GM21526 (cell line): ENCODE results near the gene CCDC92B.

Source experiments
- ATAC-seq: cut with Tn5 transposase; IDR thresholded peaks from one replicate; pipeline ENCODE4 v1.9.1; 2021; ENCODE audit warnings: moderate library complexity; ENCODE audit not compliant: unreplicated experiment, low FRiP score

CCDC92B gene

DNA sequence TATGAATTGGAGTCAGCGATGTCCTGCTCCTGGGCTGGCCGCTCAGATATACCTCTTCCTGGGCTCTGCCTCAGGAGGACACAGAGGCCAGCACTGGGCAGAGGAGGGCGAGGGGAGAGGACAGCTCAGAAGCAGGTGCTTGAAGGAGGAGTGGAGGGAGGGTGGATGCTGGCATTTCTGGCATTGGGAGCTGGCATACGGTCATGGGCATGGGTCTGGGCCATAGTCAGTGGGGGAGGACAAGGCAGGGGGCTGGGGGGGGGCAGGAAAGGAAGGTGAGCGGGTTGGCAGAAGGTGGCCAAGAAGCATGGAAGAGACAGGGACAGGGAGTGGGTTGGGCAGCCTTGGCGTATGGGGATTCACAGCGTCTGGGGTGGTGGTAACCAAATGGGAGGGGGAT, 30.1 kb upstream of the CCDC92B start:
- no peak for ATAC-seq

DNA sequence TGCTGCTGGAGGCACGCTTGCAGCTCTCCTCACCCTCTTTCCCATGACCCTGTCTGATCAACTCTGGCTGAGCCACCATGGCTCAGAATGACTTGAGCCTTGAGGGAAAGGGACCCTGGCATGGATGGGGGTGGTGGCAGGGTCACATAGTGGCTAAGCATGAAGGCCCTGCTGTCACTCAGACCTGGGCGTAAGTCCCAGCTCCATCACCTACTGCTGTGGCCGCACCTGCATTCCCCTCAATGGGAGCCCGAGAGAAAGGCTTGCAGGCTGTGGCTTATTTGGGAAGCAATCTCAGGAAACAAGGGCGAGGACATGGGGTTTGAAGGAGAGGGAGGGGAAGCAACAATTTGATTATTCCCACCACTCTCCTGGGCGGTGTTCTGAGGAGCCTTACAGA, 29.0 kb upstream of the CCDC92B start:
- no peak for ATAC-seq

DNA sequence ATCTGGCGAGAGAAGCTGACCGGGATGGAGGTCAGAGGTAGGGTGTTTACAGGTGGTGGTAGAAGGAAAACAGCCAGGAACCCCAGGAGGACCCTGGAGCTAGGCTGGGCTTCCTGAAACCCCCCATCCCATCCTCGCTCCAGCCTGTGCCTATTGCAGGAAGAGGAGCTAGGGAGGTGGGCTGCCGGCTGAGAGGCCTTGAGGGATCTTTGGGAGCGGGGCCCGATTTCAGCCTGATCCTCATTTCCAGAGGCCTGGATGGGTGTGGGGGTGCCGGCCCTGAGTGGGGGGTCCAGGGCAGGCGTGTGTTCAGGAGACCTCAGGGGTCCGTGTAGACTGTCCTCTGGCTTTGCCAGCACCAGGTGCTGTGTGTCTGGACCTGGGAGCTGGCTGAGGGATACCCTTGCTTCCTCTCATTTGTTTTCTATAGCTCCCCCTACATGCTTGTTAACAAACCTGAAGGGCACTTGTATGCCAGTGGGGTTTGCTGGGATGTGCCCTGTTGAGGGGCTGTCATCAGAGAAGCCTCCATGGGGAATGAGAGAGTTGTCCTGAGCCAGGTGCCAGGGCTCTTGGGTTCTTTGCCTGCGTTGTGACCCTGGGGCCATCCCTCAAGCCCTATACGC, 27.9 kb upstream of the CCDC92B start:
- ATAC-seq, result no peak

DNA sequence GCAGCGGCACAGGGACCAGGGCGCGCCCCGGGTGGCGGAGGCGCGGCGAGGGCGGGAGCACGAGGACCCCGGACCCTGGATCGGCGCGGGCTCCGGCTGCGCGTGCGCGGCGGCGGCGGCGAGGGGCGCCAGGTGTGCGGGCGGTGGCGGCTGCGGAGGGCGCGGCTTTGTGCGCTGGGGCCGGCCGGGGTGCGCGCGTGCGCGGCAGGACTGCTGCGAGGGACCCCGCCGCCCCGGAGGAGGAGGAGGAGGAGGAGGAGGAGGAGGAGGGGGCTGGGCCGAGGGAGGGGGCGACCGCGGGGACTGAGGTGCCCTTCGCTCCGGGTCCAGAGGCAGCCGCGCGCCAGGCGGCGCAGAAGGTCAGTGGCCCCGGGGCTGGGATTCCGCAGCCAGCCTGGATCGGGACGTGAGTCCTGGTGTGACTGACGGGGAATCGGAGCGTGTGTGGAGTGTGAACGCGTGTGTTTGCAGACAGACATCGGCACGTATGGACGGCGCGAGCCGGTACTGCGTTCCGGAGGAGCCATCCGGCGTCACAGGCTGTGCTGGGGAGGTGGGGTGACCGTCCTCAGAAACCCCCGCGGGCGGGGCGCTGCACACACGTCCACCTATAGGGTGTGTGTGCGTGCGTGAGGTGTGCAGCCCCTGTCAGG, 27.3 kb upstream of the CCDC92B start:
- no peak for ATAC-seq

DNA sequence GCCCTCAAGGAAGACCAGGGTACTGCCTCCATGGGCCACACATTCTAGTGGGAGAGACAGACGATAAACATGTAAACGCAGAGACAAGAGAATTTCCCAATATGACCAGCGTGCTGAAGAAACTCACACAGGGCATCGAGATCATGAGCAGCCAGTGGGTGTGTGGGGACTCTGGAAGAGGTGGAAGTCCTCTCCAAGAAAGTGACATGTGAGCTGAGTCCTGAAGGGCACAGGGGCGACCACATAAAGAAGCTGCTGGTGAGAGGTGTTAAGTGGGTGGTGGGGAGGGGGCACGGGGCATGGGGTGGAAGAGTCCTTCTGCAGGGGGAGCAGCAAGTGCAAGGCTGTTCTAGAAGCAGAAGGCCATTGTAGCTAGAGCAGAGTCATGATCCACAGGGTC, 25.8 kb upstream of the CCDC92B start:
- ATAC-seq, result no peak

DNA sequence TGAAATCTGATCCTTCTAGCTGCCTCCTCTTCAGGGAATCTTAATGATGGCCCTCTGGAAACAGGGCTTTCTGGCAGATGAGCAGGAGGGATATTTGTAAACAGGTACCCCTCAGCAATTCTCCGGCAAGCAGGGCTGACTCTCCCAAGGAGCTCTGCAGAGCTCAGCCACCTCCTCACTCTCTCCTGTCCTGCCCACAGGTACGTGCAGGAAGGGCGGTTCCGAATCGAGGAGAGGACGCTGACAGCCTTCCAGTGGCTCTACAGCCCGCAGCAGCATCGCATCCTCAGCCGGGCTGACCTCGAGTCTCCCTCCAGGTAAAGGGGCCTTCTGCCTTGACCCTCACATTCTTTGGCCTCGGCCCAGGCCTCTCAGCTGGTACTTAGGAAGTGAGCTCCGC, 20.7 kb upstream of the CCDC92B start:
- no peak for ATAC-seq

DNA sequence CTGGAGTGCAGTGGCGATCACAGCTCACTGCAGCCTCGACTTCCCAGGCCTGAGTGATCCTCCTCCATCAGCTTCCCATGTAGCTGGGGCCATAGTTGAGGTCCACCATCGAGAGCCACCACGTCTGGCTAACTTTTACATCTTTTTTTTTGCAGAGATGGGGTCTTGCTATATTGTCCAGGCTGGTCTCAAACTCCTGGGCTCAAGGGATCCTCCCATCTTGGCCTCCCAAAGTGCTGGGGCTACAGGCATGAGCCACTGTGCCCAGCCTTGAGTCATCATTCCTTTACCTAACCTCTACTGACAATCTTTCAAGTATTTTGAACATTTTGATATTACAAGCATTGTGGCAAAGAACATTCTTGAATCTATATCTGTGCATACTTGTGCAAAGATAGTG, 9.4 kb upstream of the CCDC92B start:
- ATAC-seq, result no peak

DNA sequence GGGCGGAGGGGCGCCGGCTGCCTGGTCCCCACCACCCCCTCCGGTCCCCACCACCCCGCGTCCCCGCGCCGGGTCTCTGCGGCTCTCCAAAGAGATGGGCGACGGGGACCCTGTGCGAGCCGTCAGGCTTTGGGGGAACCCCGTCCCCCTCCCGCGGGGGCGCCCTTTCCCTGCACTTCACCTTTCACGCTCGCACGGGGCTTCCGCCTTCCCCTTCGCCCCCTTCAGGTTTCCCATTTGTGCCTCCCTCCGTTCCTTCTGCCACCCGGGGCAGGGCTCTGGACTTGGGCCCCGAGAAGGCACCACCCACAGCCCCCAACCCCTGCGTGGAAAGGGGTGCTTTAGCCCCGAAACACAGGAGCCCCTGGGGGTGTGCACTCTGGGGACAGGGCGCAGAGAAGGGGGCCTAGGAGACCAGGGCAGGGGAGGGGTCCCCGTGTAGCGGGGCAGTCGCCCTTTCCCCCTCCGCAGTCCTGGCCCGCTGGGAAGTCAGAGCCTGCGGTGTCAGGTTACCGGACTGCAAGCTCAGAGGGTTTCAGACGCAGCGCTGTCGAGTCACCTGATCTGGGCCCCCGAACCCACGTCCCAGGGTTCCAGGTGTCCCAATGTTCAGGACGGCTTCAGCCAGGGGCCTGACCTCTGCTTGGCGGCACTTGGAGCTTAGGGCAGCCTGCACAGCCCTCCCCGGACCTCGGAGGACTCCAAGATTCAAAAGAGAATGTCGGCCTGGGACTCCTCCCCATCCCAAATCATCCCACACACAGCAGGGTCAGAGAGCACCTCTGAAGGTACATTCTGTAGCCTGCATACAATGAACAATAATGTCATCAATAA, 6.7 kb upstream of the CCDC92B start:
- ATAC-seq, result no peak

DNA sequence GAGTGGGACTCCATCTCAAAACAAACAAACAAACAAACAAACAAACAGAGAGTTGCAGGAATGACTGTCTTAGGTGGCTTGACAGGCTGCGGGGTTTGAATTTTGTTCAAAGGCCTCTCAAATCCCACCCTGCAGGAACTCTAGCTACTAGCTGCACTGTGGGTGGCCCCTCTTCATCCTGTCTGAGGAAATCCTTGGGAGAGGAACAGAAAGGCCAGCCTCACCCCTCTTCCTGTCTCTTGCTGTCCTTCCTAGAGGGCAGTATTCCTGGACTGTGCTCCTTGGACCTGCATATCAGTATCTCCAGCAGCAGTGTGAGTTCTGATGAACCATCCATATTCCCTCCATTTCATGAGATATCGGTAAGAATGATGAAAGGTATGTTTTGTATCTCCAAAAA, 2.0 kb upstream of the CCDC92B start:
- no peak for ATAC-seq

DNA sequence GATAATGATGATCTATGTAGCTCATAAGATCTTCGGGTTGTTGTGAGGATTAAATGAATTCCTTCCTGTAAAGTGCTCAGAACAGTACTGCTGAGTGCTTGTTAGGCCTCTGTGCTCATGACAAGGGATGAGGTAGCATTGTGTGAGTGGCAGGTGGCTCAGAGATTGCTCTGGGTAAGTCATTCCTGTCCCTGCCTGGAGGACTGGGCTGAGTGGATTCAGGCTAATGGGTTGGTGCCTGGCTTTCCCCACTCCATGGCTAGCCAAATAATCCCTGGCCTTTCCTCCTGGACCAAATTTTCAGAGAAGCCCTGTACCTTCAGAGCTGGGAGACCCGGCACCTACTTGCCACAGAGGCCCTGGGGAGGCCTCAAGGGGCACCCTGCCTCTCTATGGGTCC, 1.3 kb upstream of the CCDC92B start:
- no peak for ATAC-seq

DNA sequence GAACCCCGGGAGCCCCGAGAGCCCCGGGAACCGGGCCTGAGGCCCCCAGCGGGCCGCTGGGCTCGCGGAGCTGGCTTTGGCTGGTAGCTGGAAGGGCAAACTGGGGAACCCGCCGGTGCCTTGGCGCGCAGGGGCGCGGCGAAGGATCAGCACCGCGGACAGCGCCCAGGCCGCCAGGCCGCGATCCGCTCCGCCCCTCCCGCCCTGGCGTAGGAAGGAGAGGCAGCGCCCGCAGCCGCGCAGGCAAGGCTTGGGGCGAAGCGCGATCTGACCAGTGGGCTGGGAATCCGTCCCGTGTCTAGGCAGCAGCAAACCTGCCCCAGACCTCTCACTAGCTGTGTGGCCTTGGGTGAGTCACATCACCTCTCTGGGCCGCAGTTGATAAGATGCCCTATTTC, 331 bp upstream of the CCDC92B start:
- no peak for ATAC-seq

DNA sequence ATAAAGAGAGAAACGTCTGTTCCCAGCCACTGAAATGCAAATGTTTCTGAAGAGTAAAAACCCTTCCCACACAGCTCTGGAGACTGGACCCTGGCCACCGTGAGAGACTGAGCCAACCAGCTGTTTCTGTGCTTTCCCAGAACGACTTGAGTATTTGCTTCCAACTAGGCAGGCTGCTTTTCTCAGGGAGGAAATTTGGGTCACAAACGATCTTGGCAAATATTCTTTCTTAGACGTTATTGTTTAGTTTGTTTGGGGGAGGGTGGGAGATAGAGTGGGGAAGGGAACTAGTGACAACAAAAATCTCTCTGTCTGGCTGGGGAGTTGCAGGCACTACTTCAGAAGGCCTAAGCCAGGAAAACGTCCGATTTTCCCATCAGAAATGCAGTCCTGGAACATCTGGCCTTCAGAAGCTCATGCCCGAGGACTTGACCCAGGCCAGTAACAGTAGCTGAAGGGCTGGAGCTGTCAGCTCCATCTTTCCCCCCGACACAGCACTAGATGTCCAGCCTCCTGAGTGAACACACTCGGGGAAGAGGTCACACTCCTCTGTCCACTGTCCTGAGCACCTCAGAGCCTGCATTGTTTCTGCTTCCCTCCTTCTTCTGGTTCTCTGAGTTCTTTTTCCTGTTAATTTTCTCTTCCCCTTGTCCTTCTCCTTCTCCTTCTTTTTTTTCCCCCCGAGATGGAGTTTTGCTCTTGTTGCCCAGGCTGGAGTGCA, 4.0 kb downstream of the CCDC92B start:
- ATAC-seq, result no peak

DNA sequence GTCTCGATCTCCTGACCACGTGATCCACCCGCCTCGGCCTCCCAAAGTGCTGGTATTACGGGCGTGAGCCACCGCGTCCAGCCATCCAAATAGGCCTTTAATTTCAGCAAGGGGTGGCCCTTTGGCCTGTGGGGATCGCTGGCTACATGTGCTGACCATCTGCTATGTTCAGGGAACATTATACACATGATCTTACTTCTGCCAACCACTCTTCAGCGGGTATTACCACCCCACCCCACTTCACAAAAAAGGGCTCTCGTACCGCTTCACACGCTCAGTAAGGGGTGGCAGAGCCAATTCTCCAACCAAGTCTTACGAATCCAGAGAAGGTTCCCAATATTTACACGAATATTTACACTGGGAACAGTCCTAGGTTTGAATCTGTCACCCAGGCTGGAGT, 11.8 kb downstream of the CCDC92B start:
- no peak for ATAC-seq

DNA sequence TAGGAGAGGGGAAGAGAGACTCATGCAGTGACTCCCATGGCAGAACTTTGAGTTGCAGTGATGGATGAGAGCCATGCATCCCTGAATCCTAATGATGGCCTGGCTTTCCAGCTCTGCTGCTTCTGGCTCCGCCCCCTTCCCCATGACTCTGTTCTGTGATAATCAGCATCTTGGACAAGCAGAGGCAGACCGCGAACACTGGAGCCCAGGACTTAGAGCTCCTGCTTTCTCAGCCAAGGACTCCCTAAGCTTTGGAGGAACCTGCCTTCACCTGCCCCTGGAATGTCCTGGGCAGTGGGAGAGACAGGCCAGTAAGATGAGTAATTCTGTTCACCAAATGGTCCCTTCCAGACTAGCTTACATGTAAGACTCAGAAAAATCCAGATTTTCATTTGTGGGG, 12.5 kb downstream of the CCDC92B start:
- ATAC-seq, result no peak

DNA sequence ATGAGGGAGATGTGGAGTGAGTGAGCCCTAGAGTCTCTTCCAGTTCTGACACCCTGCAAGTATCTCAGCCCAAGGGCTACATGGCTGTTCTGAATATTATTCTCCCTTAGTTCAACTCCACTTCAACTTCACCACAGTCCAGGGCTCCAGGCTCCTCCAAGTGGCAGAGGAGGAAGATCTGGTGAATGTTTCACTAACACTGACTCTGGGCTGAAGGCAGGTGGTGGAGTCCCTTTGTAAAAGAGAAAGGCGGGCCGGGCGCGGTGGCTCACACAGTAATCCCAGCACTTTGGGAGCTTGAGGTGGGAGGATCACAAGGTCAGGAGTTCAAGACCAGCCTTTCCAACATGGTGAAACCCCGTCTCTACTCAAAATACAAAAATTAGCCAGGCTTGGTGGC, 13.6 kb downstream of the CCDC92B start:
- ATAC-seq, result no peak

DNA sequence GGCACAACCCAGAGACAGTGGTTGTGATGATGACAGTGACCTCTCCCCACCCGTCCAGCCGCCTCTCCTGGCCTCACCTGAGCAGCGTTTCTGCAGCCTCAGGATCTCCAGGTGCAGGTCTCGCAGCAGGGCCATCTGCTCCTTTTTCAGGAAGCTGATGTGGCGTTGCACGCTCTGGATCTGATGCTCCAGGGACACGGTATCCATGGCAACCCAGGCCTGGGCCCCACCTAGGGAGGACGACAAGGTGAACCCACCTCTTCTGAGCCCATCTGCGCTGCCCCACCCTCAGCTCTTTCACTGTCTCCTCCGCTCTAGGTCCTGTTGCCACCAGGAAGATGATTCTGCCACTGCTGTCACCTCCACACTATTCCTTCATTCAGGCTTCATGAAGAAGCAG, 14.5 kb downstream of the CCDC92B start:
- ATAC-seq, result no peak

DNA sequence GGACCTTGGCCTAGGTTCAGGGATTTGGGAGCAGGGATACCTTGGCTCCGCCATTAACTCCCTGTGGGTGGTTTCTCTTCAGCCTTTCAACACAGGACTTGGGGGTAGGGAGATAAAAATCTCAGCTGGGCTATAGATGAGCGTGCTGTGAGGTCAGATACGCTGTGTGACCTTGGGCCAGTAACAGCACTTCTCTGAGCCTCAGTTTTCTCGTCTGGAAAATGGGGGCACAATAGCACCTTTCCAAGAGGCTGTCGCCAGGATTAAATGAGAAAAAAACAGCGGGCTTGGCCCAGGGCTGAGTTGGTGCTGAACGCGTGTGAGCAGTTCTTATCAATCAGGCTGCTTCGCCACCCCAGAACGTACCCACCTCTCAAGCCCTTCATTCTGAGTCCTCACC, 17.6 kb downstream of the CCDC92B start:
- no peak for ATAC-seq

DNA sequence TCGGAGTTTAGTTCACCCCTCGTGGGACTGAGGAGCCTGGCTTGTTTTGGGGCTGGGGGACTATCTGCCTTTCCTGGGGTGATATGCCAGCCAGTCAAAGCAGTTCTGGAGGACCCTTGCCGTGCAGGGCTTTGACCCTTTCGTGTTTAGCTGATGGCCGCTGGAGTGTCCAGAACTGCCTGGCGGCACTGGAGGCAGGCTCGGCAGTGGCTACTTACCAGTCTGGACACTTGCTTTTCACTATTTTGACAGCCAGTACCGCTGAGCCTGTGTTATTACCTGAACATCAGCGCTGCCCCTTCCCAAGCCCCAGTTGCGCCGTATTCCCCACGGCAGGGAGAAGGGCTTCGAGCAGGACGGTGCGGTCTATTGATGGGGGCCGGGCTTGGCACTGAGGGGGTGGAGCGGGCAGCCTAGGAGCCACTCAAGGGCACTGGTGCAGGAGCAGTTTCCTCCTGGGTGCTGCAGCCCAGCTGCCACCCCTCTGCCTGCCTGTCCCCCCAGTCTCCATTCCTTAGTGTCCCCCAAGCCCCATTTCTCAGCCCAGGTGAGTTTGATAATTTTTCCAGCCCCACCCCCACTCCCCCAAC, 18.6 kb downstream of the CCDC92B start:
- no peak for ATAC-seq

DNA sequence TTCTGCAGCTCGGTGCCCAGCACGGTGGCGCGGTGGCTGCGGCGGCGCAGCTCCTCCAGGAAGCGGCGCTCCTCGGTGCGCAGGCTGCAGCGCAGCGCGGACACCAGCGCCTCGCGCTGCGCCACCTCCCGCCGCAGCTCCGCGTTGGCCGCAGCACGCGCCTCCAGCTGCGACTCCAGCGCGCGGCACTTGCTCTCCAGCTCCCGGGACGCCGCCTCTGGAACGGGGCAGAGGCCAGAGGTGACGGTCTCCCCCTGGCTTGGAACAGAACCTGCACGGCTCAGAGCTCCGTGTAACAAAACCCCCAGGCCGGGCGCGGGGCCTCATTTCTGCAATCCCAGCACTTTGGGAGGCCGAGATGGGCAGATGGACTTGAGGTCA, 24.7 kb downstream of the CCDC92B start:
- ATAC-seq, result no peak

DNA sequence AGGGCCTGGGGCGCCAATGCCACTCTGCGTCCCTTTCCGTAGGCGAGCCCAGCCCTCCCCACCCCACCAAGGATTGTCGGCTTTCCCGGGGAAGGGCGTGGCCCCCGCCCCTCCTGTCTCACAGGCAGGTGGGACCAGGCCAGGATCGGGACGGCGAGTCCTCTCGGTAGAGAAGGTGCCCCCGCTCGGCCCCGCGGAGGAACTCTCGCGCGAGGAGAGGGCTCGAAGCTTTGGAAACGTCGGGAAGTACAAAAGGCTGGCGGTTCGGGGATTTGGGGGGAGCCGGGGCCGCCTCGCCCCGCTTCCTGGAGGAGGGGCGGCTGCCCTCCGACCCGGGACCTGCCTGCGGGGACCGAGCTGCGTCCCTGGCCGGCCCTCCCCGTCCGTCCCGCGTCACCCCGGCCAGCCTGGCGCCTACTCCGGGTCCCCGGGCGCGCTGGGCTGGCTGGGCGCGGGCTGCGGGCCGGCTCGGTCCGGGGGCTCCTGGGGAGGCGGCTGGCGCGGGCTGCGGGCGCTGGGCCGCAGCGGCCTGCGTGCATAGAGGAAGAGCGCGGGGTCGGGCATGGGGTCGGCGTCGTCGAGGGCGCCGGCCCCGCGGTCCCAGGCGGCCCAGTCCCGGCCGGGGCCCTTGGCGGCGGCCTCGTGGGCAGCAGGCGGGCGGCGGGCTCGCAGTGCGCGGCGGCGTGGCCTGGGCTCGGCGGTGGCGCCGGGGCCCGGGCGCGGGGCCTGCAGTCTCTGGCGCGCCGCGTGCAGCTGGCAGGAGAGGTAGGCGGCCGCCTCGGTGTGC, 25.3 kb downstream of the CCDC92B start:
- no peak for ATAC-seq
